ENCODE measurements around the gene GTF2E1. TPM values are rescaled to one million over a fixed set of nuclear protein-coding genes. Genes with fewer than 3 reads are reported as not detected.

GTF2E1 gene
- total RNA-seq, 1 donor from 2014 or later: 22.9 TPM

DNA sequence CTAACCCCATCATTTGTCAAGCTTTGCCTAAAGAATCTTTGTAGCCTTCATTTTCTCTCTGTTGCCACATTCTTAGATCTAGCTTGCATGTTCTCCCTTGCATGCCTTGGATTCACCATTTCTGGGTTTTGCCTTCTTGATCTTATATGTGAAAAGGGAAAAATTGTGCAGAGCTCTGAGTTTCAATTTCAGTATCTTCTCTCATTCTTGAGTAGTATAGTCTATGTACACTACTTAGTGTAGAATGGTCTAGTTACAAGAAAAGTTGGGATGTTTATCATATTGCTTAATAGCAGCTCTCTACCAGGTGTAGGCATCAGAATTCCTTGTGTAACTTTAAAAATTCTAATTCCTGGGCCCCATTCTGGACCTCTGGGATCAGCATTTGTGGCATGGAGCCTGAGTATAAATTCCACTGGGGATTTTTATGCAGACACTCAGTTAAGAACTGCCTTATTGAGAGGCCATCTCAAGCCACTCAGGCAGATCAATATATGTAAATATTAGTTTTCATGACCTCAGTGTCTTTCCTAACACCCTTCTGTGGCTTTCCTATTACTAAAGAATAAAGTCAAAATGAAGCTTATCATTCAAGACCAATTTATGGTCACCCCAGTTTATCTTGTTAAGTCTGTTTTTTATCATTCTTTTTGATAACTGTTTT lies 23.4 kb downstream of the GTF2E1 start:
- ATAC-seq (ENCODE audit: low read depth) (no peak), DNase-seq (no peak)
- peaks cover 6% of the 10 kb centered on the region for H3K36me3 Mint-ChIP-seq (ENCODE audit: low read depth)
- H3K9me3 Mint-ChIP-seq: no peaks in the 10 kb centered on the region
- H3K27me3 Mint-ChIP-seq: no peaks in the 10 kb centered on the region
- POLR2A ChIA-PET: no interaction called here
- CTCF ChIA-PET: no interaction called here
- intact Hi-C loops (cut with micrococcal nuclease): no loop called here
- H3K4me3 Mint-ChIP-seq: no peak overlapping the region
- TF ChIP-seq, protein P1, sequence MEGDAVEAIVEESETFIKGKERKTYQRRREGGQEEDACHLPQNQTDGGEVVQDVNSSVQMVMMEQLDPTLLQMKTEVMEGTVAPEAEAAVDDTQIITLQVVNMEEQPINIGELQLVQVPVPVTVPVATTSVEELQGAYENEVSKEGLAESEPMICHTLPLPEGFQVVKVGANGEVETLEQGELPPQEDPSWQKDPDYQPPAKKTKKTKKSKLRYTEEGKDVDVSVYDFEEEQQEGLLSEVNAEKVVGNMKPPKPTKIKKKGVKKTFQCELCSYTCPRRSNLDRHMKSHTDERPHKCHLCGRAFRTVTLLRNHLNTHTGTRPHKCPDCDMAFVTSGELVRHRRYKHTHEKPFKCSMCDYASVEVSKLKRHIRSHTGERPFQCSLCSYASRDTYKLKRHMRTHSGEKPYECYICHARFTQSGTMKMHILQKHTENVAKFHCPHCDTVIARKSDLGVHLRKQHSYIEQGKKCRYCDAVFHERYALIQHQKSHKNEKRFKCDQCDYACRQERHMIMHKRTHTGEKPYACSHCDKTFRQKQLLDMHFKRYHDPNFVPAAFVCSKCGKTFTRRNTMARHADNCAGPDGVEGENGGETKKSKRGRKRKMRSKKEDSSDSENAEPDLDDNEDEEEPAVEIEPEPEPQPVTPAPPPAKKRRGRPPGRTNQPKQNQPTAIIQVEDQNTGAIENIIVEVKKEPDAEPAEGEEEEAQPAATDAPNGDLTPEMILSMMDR (IDR thresholded peaks at IDR 0.05): no peak
- H3K27ac Mint-ChIP-seq: no peak overlapping the region
- H3K4me1 Mint-ChIP-seq: peaks cover 36% of the 10 kb centered on the region

DNA sequence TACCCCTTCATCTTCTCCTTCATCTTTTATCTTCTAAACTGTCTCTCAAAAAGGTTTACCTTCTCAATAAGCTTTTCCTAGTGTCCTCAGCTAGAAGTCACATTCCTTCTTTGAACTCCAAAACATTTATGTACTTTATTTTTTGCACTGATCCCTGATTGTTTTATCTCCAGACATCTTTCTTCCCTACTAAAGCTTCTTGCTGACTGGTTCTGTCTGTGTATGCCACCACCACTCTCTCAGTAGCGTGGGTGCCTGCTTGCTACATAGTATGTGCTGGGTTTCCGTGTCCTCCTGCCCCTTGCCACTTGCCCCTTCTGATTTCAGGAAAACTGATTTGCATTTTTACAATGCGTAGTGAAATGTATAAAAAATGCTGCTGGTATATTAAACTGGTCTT lies 24.0 kb downstream of the GTF2E1 start:
- CTCF ChIA-PET: no interaction called here
- Mint-ChIP-seq H3K4me3 (no peak overlapping the region), H3K27ac (no peak overlapping the region), H3K4me1 (peaks cover 30% of the 10 kb centered on the region), H3K9me3 (no peaks in the 10 kb centered on the region), H3K27me3 (no peaks in the 10 kb centered on the region), H3K36me3 (ENCODE audit: low read depth) (peaks cover 12% of the 10 kb centered on the region)
- DNase-seq (no peak), ATAC-seq (ENCODE audit: low read depth) (no peak)
- TF ChIP-seq, protein P1 (IDR thresholded peaks at IDR 0.05): no peak
- intact Hi-C loops (cut with micrococcal nuclease): no loop called here
- POLR2A ChIA-PET: no interaction called here

DNA sequence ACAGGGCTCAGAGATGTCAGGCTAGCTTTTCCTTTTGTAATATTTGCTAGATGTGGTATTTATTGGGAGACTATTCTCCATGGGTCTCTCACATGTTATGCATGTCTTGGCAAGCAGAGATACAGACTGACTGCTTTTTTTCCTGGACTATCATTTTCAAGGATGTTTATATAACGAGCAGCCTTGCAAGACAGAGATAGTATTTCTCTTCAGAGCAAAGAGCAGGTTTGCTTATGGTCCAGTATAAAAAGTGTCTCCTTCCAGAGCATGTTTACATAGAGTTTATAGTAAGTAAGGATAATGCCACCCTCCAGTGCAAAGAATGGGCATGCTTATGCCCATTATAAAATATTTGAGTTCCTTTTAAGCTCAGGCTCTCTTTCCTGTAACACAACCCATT lies 24.6 kb downstream of the GTF2E1 start:
- ATAC-seq (ENCODE audit: low read depth): no peak
- no peak for DNase-seq
- POLR2A ChIA-PET: no interaction called here
- no peak overlapping the region for H3K4me3 Mint-ChIP-seq
- CTCF ChIA-PET: no interaction called here
- H3K27ac Mint-ChIP-seq: no peak overlapping the region
- no peaks in the 10 kb centered on the region for H3K9me3 Mint-ChIP-seq
- TF ChIP-seq, protein P1 (IDR thresholded peaks at IDR 0.05): no peak
- no peaks in the 10 kb centered on the region for H3K27me3 Mint-ChIP-seq
- peaks cover 28% of the 10 kb centered on the region for H3K4me1 Mint-ChIP-seq
- H3K36me3 Mint-ChIP-seq (ENCODE audit: low read depth): peaks cover 16% of the 10 kb centered on the region
- intact Hi-C loops (cut with micrococcal nuclease): no loop called here

DNA sequence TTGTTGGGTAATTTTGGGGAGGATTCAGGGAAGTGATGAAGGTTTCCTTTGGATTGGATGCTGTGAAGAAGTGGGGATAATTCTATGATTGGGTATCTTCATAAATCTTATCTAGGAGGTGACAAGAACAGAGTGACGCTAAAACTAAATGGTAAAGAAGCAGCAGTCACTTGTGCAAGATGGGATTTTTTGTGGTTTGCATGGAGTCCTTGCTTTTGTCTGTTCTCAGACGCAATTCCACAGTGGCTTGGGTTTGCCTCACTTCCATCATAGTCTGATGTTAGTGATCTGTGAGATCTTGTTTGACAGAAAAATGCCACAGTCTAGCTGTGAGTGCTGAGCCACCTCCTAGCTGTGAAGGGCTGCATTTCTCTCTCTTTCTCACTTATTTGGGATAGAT lies 26.9 kb downstream of the GTF2E1 start:
- Mint-ChIP-seq H3K27me3 (no peaks in the 10 kb centered on the region), H3K4me3 (no peak overlapping the region), H3K27ac (no peak overlapping the region), H3K36me3 (ENCODE audit: low read depth) (peaks cover 21% of the 10 kb centered on the region), H3K9me3 (no peaks in the 10 kb centered on the region), H3K4me1 (peaks cover 14% of the 10 kb centered on the region)
- DNase-seq (no peak), ATAC-seq (ENCODE audit: low read depth) (no peak)
- intact Hi-C loops (cut with micrococcal nuclease): no loop called here
- ChIA-PET POLR2A (no interaction called here), CTCF (no interaction called here)
- TF ChIP-seq, protein P1 (IDR thresholded peaks at IDR 0.05): no peak

DNA sequence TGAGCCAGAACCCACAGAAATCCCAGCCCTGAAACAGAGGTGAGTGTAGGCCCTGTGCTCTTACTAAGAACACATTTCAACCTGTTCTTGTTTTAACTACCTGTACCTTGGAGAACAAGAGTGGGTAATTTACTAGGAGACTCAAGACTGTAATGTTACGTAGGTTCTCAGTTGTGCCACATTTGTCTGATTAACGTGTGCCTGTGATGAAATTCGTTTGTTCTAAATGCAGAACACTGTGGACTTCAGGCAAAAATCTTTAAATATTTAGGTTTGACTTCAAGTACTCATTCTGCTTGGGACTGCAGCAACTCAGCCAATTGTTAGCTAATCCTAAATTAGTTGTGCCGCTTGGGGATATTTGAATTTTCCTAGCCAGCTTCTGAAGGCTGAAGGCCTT lies 28.3 kb downstream of the GTF2E1 start:
- H3K27me3 Mint-ChIP-seq: no peaks in the 10 kb centered on the region
- DNase-seq: no peak
- TF ChIP-seq, protein P1 (IDR thresholded peaks at IDR 0.05): no peak
- no peaks in the 10 kb centered on the region for H3K9me3 Mint-ChIP-seq
- intact Hi-C loops (cut with micrococcal nuclease): no loop called here
- no peak for ATAC-seq (ENCODE audit: low read depth)
- no peak overlapping the region for H3K27ac Mint-ChIP-seq
- POLR2A ChIA-PET: no interaction called here
- H3K4me3 Mint-ChIP-seq: no peak overlapping the region
- peaks cover 21% of the 10 kb centered on the region for H3K36me3 Mint-ChIP-seq (ENCODE audit: low read depth)
- CTCF ChIA-PET: interaction anchor here (1.8 kb wide), 1 partner anchor 24 kb away, joined by 5 read pairs; no protein-coding TSS in a partner anchor
- H3K4me1 Mint-ChIP-seq: peaks cover 8% of the 10 kb centered on the region

All from activated B cell treated with CpG ODN at 0.5 μM for 24 hours (primary cell).